ENCODE data around the gene GNB1L.
A peak's percentile ranks its signal among the peaks of the same experiment; 100 is the strongest.

GNB1L gene

GRCh38 chr22:19854778-19855503 lies at the start of gene GNB1L, which contains the start of gene RTL10:
Gene GNB1L (minus strand): TSS chr22:19854874. CDS start chr22:19821355, 33,519 bp downstream.
Gene RTL10 (minus strand): TSS chr22:19854874. CDS start chr22:19852261, 2,613 bp downstream.
- peak; percentile 90 for DNase-seq (ENCODE audit: low read depth)

GRCh38 chr22:19904174-19904856 lies 49.6 kb upstream of the GNB1L start:
- no peak for DNase-seq (ENCODE audit: low read depth)

- no peak for DNase-seq (ENCODE audit: low read depth)
These were observed 48.8 kb upstream of the GNB1L start for GRCh38 chr22:19903513-19903912.

- no peak for DNase-seq (ENCODE audit: low read depth)
These were observed 48.4 kb upstream of the GNB1L start for GRCh38 chr22:19903031-19903430.

- DNase-seq (ENCODE audit: low read depth), result no peak
These were observed 47.6 kb upstream of the GNB1L start for GRCh38 chr22:19902245-19902715.

GRCh38 chr22:19901577-19902244 lies 47.0 kb upstream of the GNB1L start:
- DNase-seq (ENCODE audit: low read depth), result no peak

GRCh38 chr22:19900707-19901436 lies 46.2 kb upstream of the GNB1L start:
- DNase-seq (ENCODE audit: low read depth), result no peak

GRCh38 chr22:19898831-19899567 lies 44.3 kb upstream of the GNB1L start:
- DNase-seq (ENCODE audit: low read depth), result no peak

GRCh38 chr22:19898145-19898544 lies 43.5 kb upstream of the GNB1L start:
- no peak for DNase-seq (ENCODE audit: low read depth)

GRCh38 chr22:19897726-19898125 lies 43.1 kb upstream of the GNB1L start:
- DNase-seq (ENCODE audit: low read depth), result no peak

GRCh38 chr22:19896665-19897355 lies 42.1 kb upstream of the GNB1L start:
- no peak for DNase-seq (ENCODE audit: low read depth)

GRCh38 chr22:19895160-19895849 lies 40.6 kb upstream of the GNB1L start:
- DNase-seq (ENCODE audit: low read depth), result no peak

GRCh38 chr22:19893363-19893762 lies 38.7 kb upstream of the GNB1L start:
- DNase-seq (ENCODE audit: low read depth), result no peak

- no peak for DNase-seq (ENCODE audit: low read depth)
These were observed 38.3 kb upstream of the GNB1L start for GRCh38 chr22:19892925-19893324.

GRCh38 chr22:19892257-19892879 lies 37.7 kb upstream of the GNB1L start:
- DNase-seq (ENCODE audit: low read depth), result peak; percentile 32

GRCh38 chr22:19891317-19892256 lies 36.9 kb upstream of the GNB1L start:
- peak; percentile 76 for DNase-seq (ENCODE audit: low read depth)

GRCh38 chr22:19890502-19891316 lies 36.0 kb upstream of the GNB1L start:
- no peak for DNase-seq (ENCODE audit: low read depth)

GRCh38 chr22:19889951-19890350 lies 35.3 kb upstream of the GNB1L start:
- no peak for DNase-seq (ENCODE audit: low read depth)

All from activated gamma-delta T cell treated with anti-CD3 and anti-CD28 coated beads, Interleukin-2, amount 50 U/mL, for 16 hours (primary cell).